ENCODE data around the gene EYA2. TPM values are rescaled to one million over a fixed set of nuclear protein-coding genes. Genes with fewer than 3 reads are reported as not detected.

Gene EYA2
- total RNA-seq, 1 experiment from 2014 or later, result 0.74 TPM

GRCh38 chr20:47127546-47127945 lies 232.9 kb downstream of the EYA2 start:
- no peak overlapping the region for H4K91ac ChIP-seq (ENCODE audit: insufficient read length, low read depth, low read length)
- H3K14ac ChIP-seq (ENCODE audit: insufficient read depth, low read length), result no peak overlapping the region
- no peak overlapping the region for H3K4me3 Mint-ChIP-seq
- no peak overlapping the region for H3T11ph ChIP-seq (ENCODE audit: low read length)
- no peaks in the 10 kb centered on the region for H3K23me2 ChIP-seq (ENCODE audit: insufficient read length, low read depth, low read length, poor library complexity, severe bottlenecking)
- no peak overlapping the region for H3K4me2 ChIP-seq (ENCODE audit: insufficient read depth, insufficient read length, low read length)
- H2BK12ac ChIP-seq (ENCODE audit: insufficient read length, low read depth, low read length), result no peak overlapping the region
- H3K9me3 ChIP-seq (ENCODE audit: control insufficient read depth, low read depth, low read length), result no peaks in the 10 kb centered on the region
- no peaks in the 10 kb centered on the region for H3K4me1 ChIP-seq (ENCODE audit: insufficient read depth, low read length)
- no peak for TF ChIP-seq CTCF (conservative IDR thresholded peaks at IDR 0.05)
- H4K5ac ChIP-seq (ENCODE audit: insufficient read length, low read depth, low read length), result no peak overlapping the region
- H3K4me1 Mint-ChIP-seq, result peaks cover 16 to 18% of the 10 kb centered on the region in 2 experiments
- H3K9me3 Mint-ChIP-seq, result peaks cover 0 to 3% of the 10 kb centered on the region in 2 experiments; a peak in 2 of 5 replicates
- H2BK15ac ChIP-seq (ENCODE audit: low read depth, low read length), result no peak overlapping the region
- H4K8ac ChIP-seq (replicated peaks; ENCODE audit: insufficient read length, low read depth, low read length), result no peak overlapping the region
- WGBS (ENCODE audit: extremely low coverage, insufficient read length, low lambda C conversion rate), result no CpG with 5 or more reads among the region's 5 CpGs
- no peak overlapping the region for H2BK120ac ChIP-seq (ENCODE audit: low read depth, low read length, poor library complexity, severe bottlenecking)
- H3K79me2 ChIP-seq (ENCODE audit: insufficient read depth, low read length), result no peaks in the 10 kb centered on the region
- no peak overlapping the region for H2BK5ac ChIP-seq (ENCODE audit: insufficient read length, low read length)
- H3K27ac Mint-ChIP-seq, result peak overlapping the region in 1 of 3 experiments; percentile 40; a peak in 1 of 7 replicates
- H3K27me3 ChIP-seq (ENCODE audit: insufficient read depth, low read length), result no peaks in the 10 kb centered on the region
- DNase-seq, result no peak
- no peaks in the 10 kb centered on the region; the same call in 1 of the 2 replicates for H3K27me3 Mint-ChIP-seq (ENCODE audit: low read depth)
- H3K9ac ChIP-seq (ENCODE audit: extremely low read depth, insufficient read length, low read length), result no peak overlapping the region
- H3K4ac ChIP-seq (ENCODE audit: low read depth, low read length), result no peak overlapping the region
- H2AK5ac ChIP-seq (ENCODE audit: insufficient read length, low read length), result no peak overlapping the region
- H3K79me1 ChIP-seq (ENCODE audit: insufficient read depth, low read depth, low read length, poor library complexity, severe bottlenecking), result no peaks in the 10 kb centered on the region
- no peak overlapping the region for H3K23ac ChIP-seq (ENCODE audit: insufficient read length, low read depth, low read length)
- H3K27ac ChIP-seq (ENCODE audit: insufficient read length, low read depth, low read length), result no peak overlapping the region
- H3K56ac ChIP-seq (ENCODE audit: insufficient read length, low read depth, low read length), result no peak overlapping the region
- H4K20me1 ChIP-seq (ENCODE audit: control insufficient read depth, insufficient read depth, insufficient read length), result no peaks in the 10 kb centered on the region
- H2BK20ac ChIP-seq (ENCODE audit: low read depth, low read length, poor library complexity, severe bottlenecking), result no peak overlapping the region
- H3K18ac ChIP-seq (ENCODE audit: insufficient read length, low read depth, low read length), result no peak overlapping the region
- H3K36me3 Mint-ChIP-seq (ENCODE audit: insufficient read depth in 1 of 3, low read depth in 3 of 3), result no peaks in the 10 kb centered on the region; a peak in 1 of 7 replicates
- H2AFZ ChIP-seq (ENCODE audit: low read length), result no peak overlapping the region
